GM12872 (cell line): Measurements from ENCODE around the gene GALNT3.

Experiments
- TF ChIP-seq, protein P1 (sequence below): IDR thresholded peaks from 3 replicates; pipeline ENCODE4 v1.5.1; 2011; ENCODE audit warnings: low read depth, mild to moderate bottlenecking, low read length, moderate library complexity; ENCODE audit not compliant: insufficient read depth

GALNT3 gene

GRCh38 chr2:165793779-165794535, at the start of gene GALNT3:
GALNT3 (minus strand) TSS chr2:165794247; CDS start chr2:165770700, 23,547 bp downstream.
- TF ChIP-seq, protein P1, sequence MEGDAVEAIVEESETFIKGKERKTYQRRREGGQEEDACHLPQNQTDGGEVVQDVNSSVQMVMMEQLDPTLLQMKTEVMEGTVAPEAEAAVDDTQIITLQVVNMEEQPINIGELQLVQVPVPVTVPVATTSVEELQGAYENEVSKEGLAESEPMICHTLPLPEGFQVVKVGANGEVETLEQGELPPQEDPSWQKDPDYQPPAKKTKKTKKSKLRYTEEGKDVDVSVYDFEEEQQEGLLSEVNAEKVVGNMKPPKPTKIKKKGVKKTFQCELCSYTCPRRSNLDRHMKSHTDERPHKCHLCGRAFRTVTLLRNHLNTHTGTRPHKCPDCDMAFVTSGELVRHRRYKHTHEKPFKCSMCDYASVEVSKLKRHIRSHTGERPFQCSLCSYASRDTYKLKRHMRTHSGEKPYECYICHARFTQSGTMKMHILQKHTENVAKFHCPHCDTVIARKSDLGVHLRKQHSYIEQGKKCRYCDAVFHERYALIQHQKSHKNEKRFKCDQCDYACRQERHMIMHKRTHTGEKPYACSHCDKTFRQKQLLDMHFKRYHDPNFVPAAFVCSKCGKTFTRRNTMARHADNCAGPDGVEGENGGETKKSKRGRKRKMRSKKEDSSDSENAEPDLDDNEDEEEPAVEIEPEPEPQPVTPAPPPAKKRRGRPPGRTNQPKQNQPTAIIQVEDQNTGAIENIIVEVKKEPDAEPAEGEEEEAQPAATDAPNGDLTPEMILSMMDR: no peak

GRCh38 chr2:165843351-165843750, 49.3 kb upstream of the GALNT3 start:
- TF ChIP-seq, protein P1: no peak

GRCh38 chr2:165840333-165840958, 46.4 kb upstream of the GALNT3 start:
- TF ChIP-seq, protein P1: no peak

GRCh38 chr2:165839610-165840009, 45.6 kb upstream of the GALNT3 start:
- TF ChIP-seq, protein P1: no peak

- TF ChIP-seq, protein P1: no peak
These were observed 43.1 kb upstream of the GALNT3 start for GRCh38 chr2:165837122-165837521.

GRCh38 chr2:165835363-165835762, 41.3 kb upstream of the GALNT3 start:
- TF ChIP-seq, protein P1: no peak

DNA sequence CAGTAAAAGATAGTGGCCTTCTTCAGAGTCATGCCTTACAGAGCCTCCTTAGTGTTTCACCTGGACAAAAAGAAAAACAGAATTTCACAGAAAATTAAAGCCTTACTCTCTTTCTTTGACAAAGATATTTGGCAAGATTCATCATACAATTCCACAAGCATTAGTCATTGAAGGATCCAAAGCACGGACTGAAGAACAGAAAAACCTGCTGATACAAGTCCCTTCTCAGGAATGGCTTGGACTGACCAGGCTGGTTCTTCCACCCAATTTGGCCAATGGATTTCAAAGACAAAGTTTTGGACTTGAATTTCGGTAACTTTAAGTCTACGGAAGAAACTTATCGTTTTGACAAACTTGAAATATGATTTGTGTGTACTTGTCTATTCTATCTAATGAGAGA, 39.1 kb upstream of the GALNT3 start:
- TF ChIP-seq, protein P1: no peak
